Middle frontal gyrus (tissue), 1 donor: ENCODE results near the gene CXCL17.

ENCODE experiments used
- DNase-seq: peaks from one replicate; pipeline ENCODE4 v3.0.0-alpha.2; 2015; ENCODE audit warnings: low spot score; ENCODE audit errors: extremely low spot score

CXCL17 gene

GRCh38 chr19:42424712-42425131 is 18.0 kb downstream of the CXCL17 start:
- DNase-seq = no peak

DNA sequence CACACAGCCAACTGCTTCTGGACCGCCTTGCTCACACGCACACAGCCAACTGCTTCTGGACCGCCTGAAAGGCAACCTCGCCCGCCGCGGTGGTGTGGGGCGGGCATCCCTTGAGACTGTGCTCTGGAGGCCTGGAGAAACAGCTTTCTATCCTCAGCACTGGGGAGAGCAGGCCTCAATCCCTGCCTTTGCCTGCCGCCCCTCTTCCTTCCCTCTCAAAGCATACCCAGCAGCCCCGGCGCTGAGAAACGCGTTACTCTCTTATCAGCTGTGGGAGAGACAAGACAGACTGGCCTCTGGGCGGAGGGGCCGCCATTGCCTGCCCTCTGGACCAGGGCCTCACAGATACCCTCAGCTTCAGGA is 18.4 kb downstream of the CXCL17 start:
- DNase-seq = no peak

GRCh38 chr19:42423462-42424344 is 19.0 kb downstream of the CXCL17 start:
- DNase-seq = peak; percentile 92

GRCh38 chr19:42422901-42423461 is 19.8 kb downstream of the CXCL17 start:
- DNase-seq = no peak

DNA sequence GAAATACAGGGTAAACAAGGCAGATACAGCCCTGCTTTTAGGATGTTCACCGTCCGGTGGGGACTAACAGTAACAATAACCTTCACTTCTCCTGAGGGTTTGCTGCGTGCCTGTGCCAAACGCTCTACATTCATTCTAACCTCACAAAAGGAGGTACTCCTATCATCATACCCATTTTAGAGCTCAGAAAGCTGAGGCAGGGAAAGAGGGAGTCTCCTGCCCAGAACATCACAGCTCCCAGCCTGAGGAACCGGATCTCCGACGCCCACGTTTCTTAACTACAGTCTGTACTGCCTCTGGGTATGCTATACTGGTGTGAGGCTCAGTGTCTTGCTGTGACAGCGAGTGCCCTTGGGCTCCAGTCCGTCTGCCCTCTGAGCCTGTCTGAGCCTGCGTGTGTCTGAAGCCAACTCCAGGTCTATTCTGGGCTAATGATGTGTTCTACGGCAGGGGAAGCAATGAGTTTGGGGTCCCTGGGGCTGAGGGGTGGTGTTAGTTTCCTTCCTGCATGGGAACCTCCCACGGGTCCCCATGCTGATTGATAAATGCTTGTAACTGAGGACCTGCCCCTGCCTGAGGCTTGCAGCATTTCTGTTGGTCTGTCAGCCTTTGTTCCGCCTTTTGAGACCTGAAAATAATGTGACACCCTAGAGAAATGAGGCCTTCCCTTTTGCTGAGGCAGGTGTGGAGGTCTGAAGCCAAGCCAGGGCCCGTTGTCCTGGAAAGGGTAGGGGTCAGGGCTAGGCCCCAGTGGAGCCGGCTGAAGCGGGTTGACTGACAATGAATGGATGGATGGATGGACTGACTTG is 20.4 kb downstream of the CXCL17 start:
- no peak for DNase-seq

GRCh38 chr19:42421591-42422031 is 21.1 kb downstream of the CXCL17 start:
- no peak for DNase-seq

DNA sequence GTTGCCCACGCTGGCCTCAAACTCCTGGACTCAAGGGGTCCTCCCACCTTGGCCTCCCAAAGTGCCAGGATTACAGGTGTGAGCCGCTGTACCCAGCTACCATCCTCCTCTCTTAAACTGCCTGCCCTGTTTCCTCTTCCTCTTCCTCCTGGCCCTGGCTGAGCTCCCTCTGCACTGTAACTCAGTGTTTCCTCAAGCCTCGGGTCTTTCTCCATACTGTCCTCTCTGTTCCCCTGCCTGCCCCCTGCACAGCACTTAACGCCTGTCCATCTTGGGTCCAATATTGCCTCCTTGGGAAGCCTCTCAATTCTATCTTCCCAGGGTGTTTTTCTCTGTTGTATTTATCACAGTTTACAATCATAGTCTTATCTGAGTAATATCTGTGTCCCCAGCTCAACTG is 21.6 kb downstream of the CXCL17 start:
- no peak for DNase-seq

GRCh38 chr19:42420055-42420544 is 22.6 kb downstream of the CXCL17 start:
- DNase-seq = no peak

DNA sequence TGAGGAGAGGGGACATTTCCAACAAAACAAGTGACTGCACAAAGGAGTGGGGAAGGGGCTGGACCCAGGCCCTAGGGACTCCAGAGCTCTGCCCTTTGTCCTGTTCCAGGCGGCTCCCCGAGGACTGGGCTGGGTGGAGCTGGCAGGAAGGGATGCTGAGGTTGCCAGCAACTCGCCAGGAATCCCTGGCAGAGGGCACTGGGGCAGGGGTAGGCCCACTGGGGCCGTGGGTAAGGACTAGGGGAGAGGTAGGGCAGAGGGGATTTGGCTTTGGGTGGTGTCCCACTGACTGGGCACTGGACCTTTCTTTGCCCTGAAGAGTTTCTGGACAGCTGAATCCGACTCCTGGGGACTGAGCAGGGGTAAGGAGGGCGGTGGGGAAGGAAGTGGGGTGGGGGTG is 23.4 kb downstream of the CXCL17 start:
- no peak for DNase-seq

DNA sequence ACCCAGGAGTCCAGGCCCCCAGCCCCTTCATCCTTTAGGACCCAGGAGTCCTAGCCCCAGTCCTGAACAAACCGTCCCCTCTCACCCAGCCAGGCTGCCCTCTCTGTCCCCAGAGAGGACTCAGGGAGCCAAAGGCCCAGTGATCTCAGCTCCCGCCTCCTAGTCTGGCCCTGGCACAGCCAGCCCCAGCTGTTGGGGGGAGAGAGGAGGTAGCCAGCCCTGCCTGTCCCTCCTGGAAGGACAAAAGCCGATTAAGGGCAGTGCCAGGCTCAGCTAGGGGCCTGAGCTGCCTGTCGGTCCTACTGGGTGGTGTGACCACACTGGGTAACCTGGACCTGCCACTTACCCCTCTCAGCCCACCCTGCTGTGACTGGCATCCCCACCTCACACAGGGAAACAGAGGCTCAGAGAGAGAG is 30.1 kb downstream of the CXCL17 start:
- no peak for DNase-seq

GRCh38 chr19:42412227-42412626 is 30.5 kb downstream of the CXCL17 start:
- no peak for DNase-seq

- no peak for DNase-seq
Measured at GRCh38 chr19:42411581-42412178, 31.1 kb downstream of the CXCL17 start.

GRCh38 chr19:42410371-42410770 is 32.4 kb downstream of the CXCL17 start:
- no peak for DNase-seq

DNA sequence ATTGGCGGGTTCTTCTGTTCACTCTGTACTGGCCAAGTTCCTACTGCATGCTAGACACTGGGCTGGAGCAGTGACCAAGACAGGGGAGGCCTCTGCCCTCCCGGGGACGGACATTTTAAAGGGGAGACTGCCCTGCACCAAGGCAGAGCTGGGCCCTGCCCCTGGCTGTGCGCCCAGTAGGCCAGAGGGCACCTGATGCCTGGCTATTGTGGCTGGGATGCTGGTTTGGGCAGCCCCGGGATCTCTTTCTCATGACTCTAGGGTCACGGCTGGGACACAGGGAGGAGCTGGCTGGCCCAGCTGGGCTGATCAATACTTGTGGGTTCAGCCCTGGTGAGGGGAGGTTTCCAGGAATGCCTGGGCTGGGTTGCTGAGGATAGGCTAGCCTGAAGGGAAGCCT is 33.3 kb downstream of the CXCL17 start:
- no peak for DNase-seq

DNA sequence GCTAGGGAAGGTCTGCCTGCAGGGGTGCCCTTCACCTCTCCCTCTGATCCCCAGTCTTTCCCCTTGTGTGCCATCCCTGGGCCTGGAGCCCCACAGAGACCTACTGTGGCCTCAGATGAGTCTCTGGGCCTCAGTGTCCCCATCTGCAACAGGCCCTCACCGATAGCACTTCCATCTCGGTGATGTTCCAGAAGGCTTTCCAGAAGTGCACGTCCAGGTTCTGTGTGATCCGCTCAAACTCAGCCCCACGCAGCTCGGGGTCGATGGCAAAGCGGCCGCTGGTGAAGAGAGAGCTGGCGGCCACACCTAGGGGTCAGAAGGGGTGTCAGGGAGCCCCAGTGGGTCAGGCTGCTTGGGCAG is 35.0 kb downstream of the CXCL17 start:
- no peak for DNase-seq

- DNase-seq = no peak
Measured at GRCh38 chr19:42407085-42407815, 35.5 kb downstream of the CXCL17 start.

- no peak for DNase-seq
Measured at GRCh38 chr19:42406111-42406510, 36.6 kb downstream of the CXCL17 start.

DNA sequence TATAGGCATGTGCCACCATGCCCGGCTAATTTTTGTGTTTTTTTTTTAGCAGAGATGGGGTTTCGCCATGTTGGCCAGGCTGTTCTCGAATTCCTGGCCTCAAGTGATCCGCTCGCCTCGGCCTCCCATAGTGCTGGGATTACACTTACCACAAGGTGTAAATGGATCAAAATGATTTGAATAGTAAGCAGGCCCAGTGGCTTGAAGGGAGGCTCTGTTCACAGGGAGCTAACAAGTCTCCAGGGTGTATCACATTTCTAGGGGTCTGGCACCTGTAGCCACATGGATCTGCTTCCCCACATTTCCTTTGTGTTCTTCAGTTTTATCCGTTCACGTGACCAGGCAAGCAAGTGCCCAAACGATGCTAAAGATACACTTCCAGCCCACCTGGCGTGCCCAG is 39.2 kb downstream of the CXCL17 start:
- DNase-seq = no peak

DNA sequence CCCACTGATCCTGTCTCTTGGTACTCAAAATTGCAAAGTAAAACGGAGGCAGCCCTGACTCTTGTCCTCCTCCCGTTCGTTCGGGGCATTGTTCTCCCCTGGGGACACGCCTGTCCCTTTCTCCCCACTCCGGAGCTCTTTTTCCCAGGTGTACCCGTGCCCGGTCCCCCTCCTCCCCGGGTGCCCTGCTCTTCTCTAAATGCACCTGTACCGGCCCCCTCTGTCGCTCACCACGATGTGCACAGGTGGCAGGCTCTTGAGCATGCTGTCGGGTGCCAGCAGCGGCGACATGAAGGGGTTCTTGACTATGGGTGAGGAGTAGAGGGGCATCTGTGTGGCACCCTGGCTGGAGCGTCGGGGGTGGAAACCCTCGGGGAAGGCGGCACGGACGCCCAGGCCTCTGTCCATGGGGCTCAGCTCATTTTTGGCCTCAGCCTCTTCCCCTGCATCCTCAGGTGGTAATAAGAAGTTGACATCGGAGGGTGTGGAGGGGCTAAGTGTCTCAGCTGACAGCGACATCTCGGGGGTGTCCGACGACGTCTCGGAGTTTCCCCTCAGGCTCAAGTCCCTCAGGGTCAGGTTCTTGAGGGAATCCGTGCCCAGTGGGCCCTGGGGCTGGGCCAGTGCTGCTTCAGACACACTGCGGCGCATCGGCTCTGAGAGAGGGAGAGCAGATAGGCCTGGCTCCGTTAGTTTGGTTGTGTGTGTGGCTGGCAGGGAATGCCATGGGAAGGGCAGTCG is 40.2 kb downstream of the CXCL17 start:
- DNase-seq = no peak
